HepG2 (cell line): Measurements from ENCODE around the gene SLC20A1. TPM values are rescaled to one million over a fixed set of nuclear protein-coding genes. Genes with fewer than 3 reads are reported as not detected.

ENCODE experiments used
- ATAC-seq: fragments of 200-7000 bp; cut with Tn5 transposase; 3 replicates; pipeline ENCODE4 v1.9.1; 2020; ENCODE audit warnings: mild to moderate bottlenecking, moderate library complexity
- Bru-seq: library from RNA; stranded (reverse); fragments of 400-500 nt; gene quantifications from one replicate; lab custom pipeline; 2021; lab: Mats Ljungman, UMichigan
- BruChase-seq, 2 experiments: library from RNA; stranded (reverse); fragments of 400-500 nt; gene quantifications; one replicate each; lab custom pipeline; 2021; lab: Mats Ljungman, UMichigan
- BruUV-seq: library from RNA; stranded (reverse); fragments of 400-500 nt; replicated peaks from 2 replicates; lab custom pipeline; 2021; lab: Mats Ljungman, UMichigan
- CTCF ChIA-PET: fragments of 300-600 bp; formaldehyde crosslinking; extraction: SDS; loops from one replicate; lab custom pipeline; 2021; ENCODE audit warnings: low total read pairs, inconsistent platforms, low intra/inter-chr PET ratio; lab: Yijun Ruan, JAX
- POLR2A ChIA-PET: fragments of 350-600 bp; sonication (Branson Sonifier 250); formaldehyde crosslinking; loops from one replicate; lab custom pipeline; 2020; ENCODE audit warnings: antibody characterized with exemption, inconsistent platforms; lab: Yijun Ruan, JAX
- DNase-seq: peaks from one replicate; pipeline ENCODE4 v3.0.0-alpha.2; 2015; ENCODE audit warnings: low spot score
- FAIRE-seq: peaks from 3 replicates; lab custom pipeline; 2011; peaks lifted over from hg19 to GRCh38; lab: Jason Lieb, UNC
- H2AFZ ChIP-seq: one replicate; pipeline ENCODE4 v1.6.1; 2011; ENCODE audit warnings: low read length, inconsistent platforms
- H3K27ac ChIP-seq: fragments of 300-600 bp; 3 replicates; pipeline ENCODE4 v1.8.0; 2011; ENCODE audit warnings: mixed run types, mild to moderate bottlenecking, mixed read lengths, low read length, inconsistent platforms; ENCODE audit not compliant: insufficient read depth; ENCODE audit errors: extremely low read length
- H3K27me3 ChIP-seq, 2 experiments: fragments of 200-600 bp in 1 of 2; 2 replicates in 1 of 2; 3 replicates in 1 of 2; pipeline versions ENCODE4 v1.6.0 to v1.8.0; 2011; ENCODE audit warnings: low read length in 2 of 2, mild to moderate bottlenecking in 2 of 2, moderate library complexity in 2 of 2, inconsistent platforms in 1 of 2; ENCODE audit not compliant: insufficient read depth in 2 of 2, control insufficient read depth in 1 of 2
- H3K36me3 ChIP-seq, 2 experiments: fragments of 200-600 bp in 1 of 2; replicated peaks in 1 of 2; 2 replicates in 1 of 2; 3 replicates in 1 of 2; pipeline versions ENCODE4 v1.5.1 to v1.8.0; 2011; ENCODE audit warnings: low read length in 2 of 2, inconsistent platforms in 1 of 2; ENCODE audit not compliant: insufficient read depth in 2 of 2, control insufficient read depth in 1 of 2
- H3K4me1 ChIP-seq: 2 replicates; pipeline ENCODE4 v1.5.1; 2012; ENCODE audit warnings: low read length, inconsistent platforms; ENCODE audit not compliant: insufficient read depth
- H3K4me2 ChIP-seq: 2 replicates; pipeline ENCODE4 v1.6.0; 2011; ENCODE audit warnings: low read depth, low read length, inconsistent platforms
- H3K4me3 ChIP-seq, 3 experiments: fragments of 200-600 bp in 1 of 3; sonication (generic), shearing (Covaris generic) in 1 of 3; replicated peaks in 1 of 3; 2 replicates each; pipeline ENCODE4 v1.5.1; 2011 to 2016; ENCODE audit warnings: low read length in 3 of 3, inconsistent platforms in 2 of 3, low read depth in 2 of 3, mild to moderate bottlenecking in 2 of 3, control low read depth in 1 of 3, mixed read lengths in 1 of 3; ENCODE audit not compliant: insufficient read depth in 1 of 3
- H3K79me2 ChIP-seq: one replicate; pipeline ENCODE4 v1.6.1; 2011; ENCODE audit warnings: low read length, inconsistent platforms; ENCODE audit not compliant: insufficient read depth
- H3K9ac ChIP-seq: 2 replicates; pipeline ENCODE4 v1.6.0; 2011; ENCODE audit warnings: mild to moderate bottlenecking, low read depth, low read length, inconsistent platforms; ENCODE audit not compliant: insufficient read depth
- H3K9me3 ChIP-seq: 2 replicates; pipeline ENCODE4 v1.5.1; 2012; ENCODE audit warnings: mild to moderate bottlenecking, low read length
- H4K20me1 ChIP-seq: 2 replicates; pipeline ENCODE4 v1.6.0; 2011; ENCODE audit warnings: inconsistent platforms, mild to moderate bottlenecking, low read length, moderate library complexity; ENCODE audit not compliant: insufficient read depth
- KDM5A ChIP-seq: fragments of 200-600 bp; sonication (generic); IDR thresholded peaks from 2 replicates; pipeline ENCODE4 v1.7.0; 2018; ENCODE audit warnings: antibody characterized with exemption, mild to moderate bottlenecking, low read length, borderline replicate concordance
- KLF9 ChIP-seq: IDR thresholded peaks from 2 replicates; pipeline ENCODE4 v1.6.1; 2016; ENCODE audit warnings: low read depth
- PBX3 ChIP-seq: sonication (generic); formaldehyde crosslinking; IDR thresholded peaks from 2 replicates; pipeline ENCODE4 v1.8.1; 2023; ENCODE audit warnings: missing genetic modification reagents, inconsistent platforms, borderline replicate concordance
- PLRG1 ChIP-seq: fragments of 450-650 bp; conservative IDR thresholded peaks from 2 replicates; pipeline ENCODE4 v1.6.1; 2016
- POLR2A ChIP-seq, 2 experiments: IDR thresholded peaks; 2 replicates each; pipeline ENCODE4 v1.6.1; 2011; ENCODE audit warnings: low read depth in 2 of 2, low read length in 2 of 2, mild to moderate bottlenecking in 1 of 2, moderate library complexity in 1 of 2; ENCODE audit not compliant: insufficient read depth in 1 of 2
- ZBTB1 ChIP-seq: sonication (generic); formaldehyde crosslinking; IDR thresholded peaks from 2 replicates; pipeline ENCODE4 v1.4.0; 2020; ENCODE audit warnings: missing genetic modification reagents, borderline replicate concordance
- ZBTB34 ChIP-seq: sonication (generic); formaldehyde crosslinking; IDR thresholded peaks from 2 replicates; pipeline ENCODE4 v1.8.0; 2022; ENCODE audit warnings: mild to moderate bottlenecking, missing genetic modification reagents
- ZNF17 ChIP-seq: sonication (generic); formaldehyde crosslinking; IDR thresholded peaks from 2 replicates; pipeline ENCODE4 v1.5.0; 2020; ENCODE audit warnings: mild to moderate bottlenecking, missing genetic modification reagents
- ZNF878 ChIP-seq: sonication (generic); formaldehyde crosslinking; IDR thresholded peaks from 2 replicates; pipeline ENCODE4 v1.8.1; 2023; ENCODE audit warnings: mild to moderate bottlenecking, missing genetic modification reagents, moderate library complexity
- ZSCAN25 ChIP-seq: sonication (generic); formaldehyde crosslinking; IDR thresholded peaks from 2 replicates; pipeline ENCODE4 v1.8.0; 2022; ENCODE audit warnings: mild to moderate bottlenecking, missing genetic modification reagents
- WGBS: methylation state at CpG from one replicate; pipeline ENCODE4 v1.1.6; 2017; ENCODE audit warnings: low lambda C conversion rate; 5-methylcytosine and 5-hydroxymethylcytosine counted together
- in situ Hi-C: cut with HindIII; loops from 2 replicates; pipeline ENCODE4 v1.10.0; 2017; ENCODE audit warnings: low pct_unique_long_range_greater_than_20kb; ENCODE audit not compliant: extremely low pct_ligation_motif_present
- intact Hi-C: fragments of 100-400 bp; cut with micrococcal nuclease; formaldehyde crosslinking; loops from one replicate; pipeline ENCODE4 v1.10.0; 2022; ENCODE audit not compliant: unreplicated experiment
- long read RNA-seq, 2 experiments: library from RNA in 1 of 2; library from polyadenylated mRNA in 1 of 2; stranded (forward) in 1 of 2; unstranded in 1 of 2; transcript quantifications; one replicate each; pipeline ENCODE4 v2.0.0, GENCODE V29; 2019 to 2022
- polyA minus RNA-seq, 3 experiments: library from RNA; depleted of rRNA, polyadenylated mRNA; stranded (reverse); fragments of >200 nt; gene quantifications; 2 replicates each; pipeline ENCODE4 v1.2.3, GENCODE V29; 2011; ENCODE audit warnings: low replicate concordance in 1 of 3
- polyA plus RNA-seq, 8 experiments: library from polyadenylated mRNA; depleted of rRNA in 3 of 8; stranded (reverse) in 7 of 8; unstranded in 1 of 8; fragments of >200 nt; fragmentation: Illumina TruSeq in 4 of 8; extraction: Trizol in 4 of 8; gene quantifications; 2 replicates each; pipeline versions ENCODE4 v1.2.1 to v1.2.3, GENCODE V29; 2011 to 2016; ENCODE audit warnings: low read depth in 4 of 8, missing spikeins in 1 of 8, mixed read lengths in 1 of 8; ENCODE audit not compliant: insufficient read depth in 1 of 8
- total RNA-seq, 5 experiments: library from RNA; depleted of rRNA; stranded (reverse); fragments of >200 nt; fragmentation: Illumina TruSeq; extraction: Trizol; gene quantifications; 2 replicates each; pipeline ENCODE4 v1.2.3, GENCODE V29; 2016; ENCODE audit warnings: low read depth in 1 of 5

Gene SLC20A1, protein sequence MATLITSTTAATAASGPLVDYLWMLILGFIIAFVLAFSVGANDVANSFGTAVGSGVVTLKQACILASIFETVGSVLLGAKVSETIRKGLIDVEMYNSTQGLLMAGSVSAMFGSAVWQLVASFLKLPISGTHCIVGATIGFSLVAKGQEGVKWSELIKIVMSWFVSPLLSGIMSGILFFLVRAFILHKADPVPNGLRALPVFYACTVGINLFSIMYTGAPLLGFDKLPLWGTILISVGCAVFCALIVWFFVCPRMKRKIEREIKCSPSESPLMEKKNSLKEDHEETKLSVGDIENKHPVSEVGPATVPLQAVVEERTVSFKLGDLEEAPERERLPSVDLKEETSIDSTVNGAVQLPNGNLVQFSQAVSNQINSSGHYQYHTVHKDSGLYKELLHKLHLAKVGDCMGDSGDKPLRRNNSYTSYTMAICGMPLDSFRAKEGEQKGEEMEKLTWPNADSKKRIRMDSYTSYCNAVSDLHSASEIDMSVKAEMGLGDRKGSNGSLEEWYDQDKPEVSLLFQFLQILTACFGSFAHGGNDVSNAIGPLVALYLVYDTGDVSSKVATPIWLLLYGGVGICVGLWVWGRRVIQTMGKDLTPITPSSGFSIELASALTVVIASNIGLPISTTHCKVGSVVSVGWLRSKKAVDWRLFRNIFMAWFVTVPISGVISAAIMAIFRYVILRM
- total RNA-seq (2016; rRNA removed; fragmentation: Illumina TruSeq; extraction: Trizol) (60.1 and 85.9 TPM in 2 replicates), polyA plus RNA-seq (2011; rRNA removed) (54.0 and 70.6 TPM in 2 replicates), polyA minus RNA-seq (2011; rRNA and poly(A)+ RNA removed; ENCODE audit: low replicate concordance) (36.0 and 75.9 TPM in 2 replicates), Bru-seq, nascent RNA (percentile 98 among the genes with signal in this experiment), BruChase-seq, experiment 1, labeled RNA remaining after a 6-hour chase (percentile 97 among the genes with signal in this experiment), BruChase-seq, experiment 2, labeled RNA remaining after a 2-hour chase (percentile 98 among the genes with signal in this experiment)
- total RNA-seq (2016; cell fraction: cytosol; rRNA removed; fragmentation: Illumina TruSeq; extraction: Trizol; ENCODE audit: low read depth): 12.7 and 13.6 TPM in 2 replicates
- 58.0 and 89.3 TPM in 2 replicates for total RNA-seq (2016; cell fraction: insoluble cytoplasmic fraction; rRNA removed; fragmentation: Illumina TruSeq; extraction: Trizol)
- total RNA-seq (2016; cell fraction: membrane; rRNA removed; fragmentation: Illumina TruSeq; extraction: Trizol): 41.9 and 44.0 TPM in 2 replicates
- 130 and 144 TPM in 2 replicates for total RNA-seq (2016; cell fraction: nucleus; rRNA removed; fragmentation: Illumina TruSeq; extraction: Trizol)
- 47.5 and 83.7 TPM in 2 replicates for polyA plus RNA-seq (2011; cell fraction: cytosol; rRNA removed)
- polyA plus RNA-seq (2011; cell fraction: nucleus; rRNA removed): 80.6 and 124 TPM in 2 replicates
- polyA plus RNA-seq (2012): 121 and 142 TPM in 2 replicates
- 7.3 and 8.2 TPM in 2 replicates for polyA plus RNA-seq (2016; cell fraction: cytosol; fragmentation: Illumina TruSeq; extraction: Trizol; ENCODE audit: low read depth)
- 42.8 and 44.4 TPM in 2 replicates for polyA plus RNA-seq (2016; cell fraction: insoluble cytoplasmic fraction; fragmentation: Illumina TruSeq; extraction: Trizol; ENCODE audit: low read depth)
- 21.0 and 21.5 TPM in 2 replicates for polyA plus RNA-seq (2016; cell fraction: membrane; fragmentation: Illumina TruSeq; extraction: Trizol; ENCODE audit: low read depth)
- 155 and 157 TPM in 2 replicates for polyA plus RNA-seq (2016; cell fraction: nucleus; fragmentation: Illumina TruSeq; extraction: Trizol; ENCODE audit: insufficient read depth, low read depth)
- polyA minus RNA-seq (2011; cell fraction: cytosol; rRNA and poly(A)+ RNA removed): 63.7 and 90.7 TPM in 2 replicates
- polyA minus RNA-seq (2011; cell fraction: nucleus; rRNA and poly(A)+ RNA removed): 154 and 209 TPM in 2 replicates
- long read RNA-seq, experiment 1, transcript SLC20A1-201 (11 exons, 3,381 nt): major isoform, 43 of 71 reads
- long read RNA-seq, experiment 1, partial matches to known transcripts: 18 of 71 reads
- long read RNA-seq, experiment 1, other reads (novel, unspliced or antisense): 10 of 71 reads
- long read RNA-seq, experiment 2, transcript SLC20A1-201 (11 exons, 3,381 nt): major isoform, 72 of 255 reads
- long read RNA-seq, experiment 2, partial matches to known transcripts: 157 of 255 reads
- long read RNA-seq, experiment 2, other reads (novel, unspliced or antisense): 26 of 255 reads

DNA sequence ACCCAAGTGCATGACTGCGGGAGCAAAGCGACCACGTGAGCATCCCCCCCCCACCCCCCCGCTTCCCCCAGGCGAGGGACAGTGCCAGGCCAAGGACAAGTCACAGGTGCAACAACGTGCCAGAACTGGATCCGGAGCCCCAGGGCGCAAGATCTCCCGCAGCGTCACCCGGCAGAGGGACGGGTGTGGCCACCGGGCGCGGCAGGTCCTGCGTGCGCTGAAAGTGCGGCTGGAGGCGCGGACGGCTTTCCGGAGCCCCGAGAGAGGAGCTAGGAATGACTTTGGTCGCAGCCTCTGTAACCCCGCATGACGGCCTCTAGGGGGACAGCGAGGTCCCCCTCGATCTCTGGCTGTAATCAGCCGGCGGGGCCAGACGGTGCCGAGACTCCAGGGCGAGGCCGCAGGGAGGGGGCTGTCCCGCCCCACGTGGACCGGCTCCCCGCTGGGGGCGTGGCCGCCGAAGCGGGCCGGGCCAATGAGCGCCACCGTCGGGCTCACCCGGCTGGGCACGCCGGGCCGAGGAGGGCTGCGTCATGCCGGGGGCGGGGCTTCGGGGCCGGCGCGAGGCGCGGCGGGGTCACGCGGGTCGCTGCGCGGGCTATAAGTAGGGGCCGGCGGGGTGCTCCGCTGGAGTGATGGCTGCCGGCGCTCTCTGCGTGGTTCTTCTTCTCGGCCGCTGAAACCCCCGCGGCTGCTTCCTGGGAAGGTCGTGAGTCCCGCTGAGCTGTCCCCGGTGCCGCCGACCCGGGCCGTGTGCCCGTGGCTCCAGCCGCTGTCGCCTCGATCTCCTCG is at the start of gene SLC20A1:
TSS of gene SLC20A1 (plus strand) at position 630 of the 792 bp plus-strand sequence. CDS start 890 bp downstream, outside the sequence.
- Histone ChIP-seq H3K27me3 (no peaks in the 10 kb centered on the region; a peak in 1 of 5 replicates), H3K4me3 (peak within 1 kb of the TSS; percentile 92 to 97 (median 94)), H4K20me1 (peaks cover 29% of the 10 kb centered on the region), H3K9ac (peak within 1 kb of the TSS; percentile 99), H3K4me1 (peaks cover 83% of the 10 kb centered on the region), H3K36me3 (peaks cover under 1 to 36% of the 10 kb centered on the region in 2 experiments; a peak in 4 of 5 replicates), H3K9me3 (no peaks in the 10 kb centered on the region), H2AFZ (no peak within 1 kb of the TSS), H3K27ac (peak within 1 kb of the TSS; percentile 92), H3K79me2 (peaks cover 43% of the 10 kb centered on the region), H3K4me2 (peak within 1 kb of the TSS; percentile 100)
- under 1% methylated on average over 23 of the region's 87 CpGs for WGBS
- FAIRE-seq: peak; percentile 21
- no TSS peak for BruUV-seq
- intact Hi-C loops: loop anchor here (1.0 to 2.0 kb wide), 2 partner anchors 19 to 45 kb away; no protein-coding TSS in a partner anchor
- in situ Hi-C loops: no loop called here
- ChIA-PET CTCF (interaction anchor here (1.0 to 1.1 kb wide), 2 partner anchors 45 to 79 kb away, joined by 3 read pairs; no protein-coding TSS in a partner anchor), POLR2A (interaction anchor here (0.6 to 5.4 kb wide), 32 partner anchors 10 to 553 kb away, joined by 3 to 94 read pairs (median 4); partner anchors contain the start of gene CHCHD5)
- DNase-seq: peak; percentile 94
- ATAC-seq: peak; percentile 88
- peak; percentile 66; the same call in 1 of the 2 replicates for TF ChIP-seq KLF9 (CRISPR knock-in tag)
- TF ChIP-seq ZNF878: peak; percentile 63; the same call in 1 of the 2 replicates
- no peak; the same call in 1 of the 2 replicates for TF ChIP-seq KDM5A
- no peak for TF ChIP-seq PLRG1
- TF ChIP-seq POLR2A (IDR thresholded peaks at IDR 0.05; ENCODE audit: insufficient read depth in 1 of 2, low read depth in 2 of 2, low read length in 2 of 2): peak; percentile 97 to 99
- TF ChIP-seq ZBTB34 (CRISPR knock-in tag): no peak
- peak; percentile 26; the same call in 1 of the 2 replicates for TF ChIP-seq PBX3 (CRISPR knock-in tag)
- TF ChIP-seq ZNF17 (CRISPR knock-in tag): no peak
- no peak for TF ChIP-seq ZSCAN25 (CRISPR knock-in tag)
- TF ChIP-seq ZBTB1: no peak
